GM06990 (cell line): ENCODE measurements around the gene MED12L.

Experiments used
- DNase-seq: peaks from one replicate; pipeline ENCODE4 v3.0.0-alpha.2; 2011; ENCODE audit not compliant: insufficient read length; ENCODE audit errors: extremely low read depth
- H3K27me3 ChIP-seq: replicated peaks from 2 replicates; pipeline ENCODE4 v1.6.0; 2011; ENCODE audit warnings: low read length; ENCODE audit not compliant: control insufficient read depth, insufficient read depth
- H3K36me3 ChIP-seq: 2 replicates; pipeline ENCODE4 v1.5.1; 2011; ENCODE audit warnings: low read length; ENCODE audit not compliant: control insufficient read depth, insufficient read depth
- H3K4me3 ChIP-seq: replicated peaks from 2 replicates; pipeline ENCODE4 v1.5.1; 2011; ENCODE audit warnings: low read depth, mild to moderate bottlenecking, control low read depth, low read length
- TF ChIP-seq, protein P1 (sequence below): IDR thresholded peaks from 2 replicates; pipeline ENCODE4 v1.5.1; 2011; ENCODE audit warnings: low read length, control low read depth, mild to moderate bottlenecking, inconsistent platforms; ENCODE audit not compliant: insufficient read depth, poor library complexity, severe bottlenecking

MED12L gene

DNA sequence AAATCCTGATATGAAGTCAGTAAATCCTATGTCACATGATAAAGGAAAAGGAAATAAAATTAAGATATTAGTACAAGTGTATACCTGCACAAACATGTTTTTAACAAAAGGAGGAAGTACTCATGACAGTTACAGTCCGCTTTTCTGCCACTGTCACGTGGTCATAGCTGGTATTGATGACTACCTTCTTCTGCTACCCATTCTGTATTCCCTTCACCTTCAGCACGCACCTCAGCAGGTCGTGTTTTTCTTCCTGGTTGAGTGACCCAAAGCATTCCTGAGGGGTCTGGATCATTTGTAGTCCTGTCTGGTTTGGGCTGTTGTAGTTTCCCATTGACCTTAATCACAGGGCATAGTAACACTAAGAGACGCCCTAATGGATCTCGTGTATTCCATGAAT lies 334.3 kb downstream of the MED12L start:
- DNase-seq = no peak
- Histone ChIP-seq H3K36me3 (no peaks in the 10 kb centered on the region), H3K4me3 (no peak overlapping the region), H3K27me3 (no peaks in the 10 kb centered on the region)
- TF ChIP-seq, protein P1, sequence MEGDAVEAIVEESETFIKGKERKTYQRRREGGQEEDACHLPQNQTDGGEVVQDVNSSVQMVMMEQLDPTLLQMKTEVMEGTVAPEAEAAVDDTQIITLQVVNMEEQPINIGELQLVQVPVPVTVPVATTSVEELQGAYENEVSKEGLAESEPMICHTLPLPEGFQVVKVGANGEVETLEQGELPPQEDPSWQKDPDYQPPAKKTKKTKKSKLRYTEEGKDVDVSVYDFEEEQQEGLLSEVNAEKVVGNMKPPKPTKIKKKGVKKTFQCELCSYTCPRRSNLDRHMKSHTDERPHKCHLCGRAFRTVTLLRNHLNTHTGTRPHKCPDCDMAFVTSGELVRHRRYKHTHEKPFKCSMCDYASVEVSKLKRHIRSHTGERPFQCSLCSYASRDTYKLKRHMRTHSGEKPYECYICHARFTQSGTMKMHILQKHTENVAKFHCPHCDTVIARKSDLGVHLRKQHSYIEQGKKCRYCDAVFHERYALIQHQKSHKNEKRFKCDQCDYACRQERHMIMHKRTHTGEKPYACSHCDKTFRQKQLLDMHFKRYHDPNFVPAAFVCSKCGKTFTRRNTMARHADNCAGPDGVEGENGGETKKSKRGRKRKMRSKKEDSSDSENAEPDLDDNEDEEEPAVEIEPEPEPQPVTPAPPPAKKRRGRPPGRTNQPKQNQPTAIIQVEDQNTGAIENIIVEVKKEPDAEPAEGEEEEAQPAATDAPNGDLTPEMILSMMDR = no peak

DNA sequence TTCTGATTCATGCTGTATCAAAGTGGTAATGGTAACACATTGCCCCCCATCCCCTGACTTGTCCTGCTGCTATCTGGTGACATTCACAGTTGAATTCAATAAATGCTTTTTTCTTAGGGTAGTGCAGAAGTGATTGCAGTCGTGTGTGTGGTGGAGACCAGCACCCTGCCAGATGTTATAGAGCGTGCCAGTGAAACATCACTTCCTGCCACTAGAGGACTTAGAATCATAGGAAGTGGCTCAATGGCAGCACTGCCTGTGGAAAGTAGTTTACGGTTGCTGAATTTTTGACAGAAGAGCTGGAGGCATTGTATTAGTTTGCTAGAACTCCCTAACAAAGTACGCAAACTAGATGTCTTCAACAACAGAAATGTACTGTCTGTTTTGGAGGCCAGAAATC lies 336.5 kb downstream of the MED12L start:
- Histone ChIP-seq H3K27me3 (no peaks in the 10 kb centered on the region), H3K4me3 (no peak overlapping the region), H3K36me3 (no peaks in the 10 kb centered on the region)
- TF ChIP-seq, protein P1 = peak; percentile 14
- no peak for DNase-seq

DNA sequence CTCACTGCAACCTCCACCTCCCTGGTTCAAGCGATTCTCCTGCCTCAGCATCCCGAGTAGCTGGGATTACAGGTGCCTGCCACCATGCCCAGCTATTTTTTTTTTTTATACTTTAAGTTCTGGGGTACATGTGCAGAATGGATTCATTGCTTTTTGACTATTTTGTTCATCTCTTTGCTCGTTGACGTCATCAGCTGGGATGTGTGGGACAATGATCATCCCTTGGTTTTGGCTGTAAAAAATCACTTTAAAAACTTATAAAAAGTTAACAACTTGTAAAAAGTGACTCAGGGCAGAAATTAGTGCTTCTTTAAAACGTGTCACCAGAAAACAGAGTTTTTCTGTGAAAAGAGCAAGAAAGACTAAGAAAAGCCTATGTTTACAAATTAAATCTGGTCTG lies 337.6 kb downstream of the MED12L start:
- no peak overlapping the region for H3K4me3 ChIP-seq
- TF ChIP-seq, protein P1 = no peak
- H3K36me3 ChIP-seq = no peaks in the 10 kb centered on the region
- no peak for DNase-seq
- H3K27me3 ChIP-seq = no peaks in the 10 kb centered on the region

GRCh38 chr3:151425627-151426340 lies 340.3 kb downstream of the MED12L start:
- no peaks in the 10 kb centered on the region for H3K27me3 ChIP-seq
- no peak overlapping the region for H3K4me3 ChIP-seq

GRCh38 chr3:151426341-151426657 lies 340.8 kb downstream of the MED12L start:
- Histone ChIP-seq H3K36me3 (no peaks in the 10 kb centered on the region), H3K4me3 (no peak overlapping the region), H3K27me3 (no peaks in the 10 kb centered on the region)
- DNase-seq = peak; percentile 21
- TF ChIP-seq, protein P1 = no peak

More at GRCh38 chr3:151425627-151426340, 340.3 kb downstream of the MED12L start:
- TF ChIP-seq, protein P1 = peak; percentile 45
- no peak for DNase-seq
- no peaks in the 10 kb centered on the region for H3K36me3 ChIP-seq

- Histone ChIP-seq H3K4me3 (no peak overlapping the region), H3K36me3 (no peaks in the 10 kb centered on the region), H3K27me3 (no peaks in the 10 kb centered on the region)
- no peak for DNase-seq
- TF ChIP-seq, protein P1 = no peak
Observed at GRCh38 chr3:151428386-151428785, 342.9 kb downstream of the MED12L start.
